H9 (cell line): ENCODE data around the gene MPHOSPH8. TPM values are rescaled to one million over a fixed set of nuclear protein-coding genes. Genes with fewer than 3 reads are reported as not detected.

Experiments
- DNase-seq: peaks from one replicate; pipeline ENCODE4 v3.0.0-alpha.2; 2017
- H2AFZ ChIP-seq: one replicate; pipeline ENCODE4 v1.6.1; 2013; ENCODE audit warnings: mild to moderate bottlenecking, low read length, control low read depth, moderate library complexity
- H2AK5ac ChIP-seq: 2 replicates; pipeline ENCODE4 v1.6.1; 2013; ENCODE audit warnings: low read length, control low read depth, mixed read lengths; ENCODE audit not compliant: insufficient read length
- H2BK120ac ChIP-seq: one replicate; pipeline ENCODE4 v1.6.1; 2013; ENCODE audit warnings: low read depth, mild to moderate bottlenecking, low read length, control low read depth, inconsistent platforms; ENCODE audit not compliant: poor library complexity, severe bottlenecking
- H2BK12ac ChIP-seq: 2 replicates; pipeline ENCODE4 v1.6.1; 2013; ENCODE audit warnings: low read length, control low read depth, mixed read lengths, low read depth; ENCODE audit not compliant: insufficient read length
- H2BK15ac ChIP-seq: 2 replicates; pipeline ENCODE4 v1.6.1; 2013; ENCODE audit warnings: low read depth, low read length, control low read depth
- H2BK20ac ChIP-seq: one replicate; pipeline ENCODE4 v1.6.1; 2013; ENCODE audit warnings: low read depth, mild to moderate bottlenecking, low read length, control low read depth, inconsistent platforms; ENCODE audit not compliant: poor library complexity, severe bottlenecking
- H2BK5ac ChIP-seq: 2 replicates; pipeline ENCODE4 v1.6.1; 2013; ENCODE audit warnings: low read length, control low read depth, mixed read lengths; ENCODE audit not compliant: insufficient read length
- H3K14ac ChIP-seq: 2 replicates; pipeline ENCODE4 v1.6.1; 2013; ENCODE audit warnings: low read length, control low read depth; ENCODE audit not compliant: insufficient read depth
- H3K18ac ChIP-seq: 2 replicates; pipeline ENCODE4 v1.6.1; 2013; ENCODE audit warnings: low read depth, mild to moderate bottlenecking, mixed read lengths, low read length, control low read depth; ENCODE audit not compliant: insufficient read length
- H3K23ac ChIP-seq: 2 replicates; pipeline ENCODE4 v1.6.1; 2013; ENCODE audit warnings: low read length, control low read depth, mixed read lengths, low read depth; ENCODE audit not compliant: insufficient read length
- H3K23me2 ChIP-seq: 2 replicates; pipeline ENCODE4 v1.6.1; 2013; ENCODE audit warnings: low read depth, mild to moderate bottlenecking, mixed read lengths, low read length, control low read depth; ENCODE audit not compliant: insufficient read length, poor library complexity, severe bottlenecking
- H3K27ac ChIP-seq: 2 replicates; pipeline ENCODE4 v1.5.1; 2013; ENCODE audit warnings: low read length, control low read depth, mixed read lengths, low read depth; ENCODE audit not compliant: insufficient read length
- H3K27me3 ChIP-seq: 2 replicates; pipeline ENCODE4 v1.6.1; 2013; ENCODE audit warnings: low read length, control low read depth, inconsistent platforms; ENCODE audit not compliant: insufficient read depth
- H3K4ac ChIP-seq: 2 replicates; pipeline ENCODE4 v1.6.1; 2013; ENCODE audit warnings: low read depth, mild to moderate bottlenecking, control low read depth, inconsistent platforms, low read length, moderate library complexity
- H3K4me1 ChIP-seq: 2 replicates; pipeline ENCODE4 v1.6.1; 2013; ENCODE audit warnings: low read length, control low read depth, inconsistent platforms; ENCODE audit not compliant: insufficient read depth
- H3K4me2 ChIP-seq: 2 replicates; pipeline ENCODE4 v1.6.1; 2013; ENCODE audit warnings: low read length, control low read depth, mixed read lengths; ENCODE audit not compliant: insufficient read length, insufficient read depth
- H3K56ac ChIP-seq: 2 replicates; pipeline ENCODE4 v1.6.1; 2013; ENCODE audit warnings: low read depth, mild to moderate bottlenecking, mixed read lengths, low read length, control low read depth; ENCODE audit not compliant: insufficient read length
- H3K79me1 ChIP-seq: 2 replicates; pipeline ENCODE4 v1.6.1; 2013; ENCODE audit warnings: low read depth, mild to moderate bottlenecking, moderate library complexity, low read length, control low read depth, inconsistent platforms; ENCODE audit not compliant: insufficient read depth, poor library complexity, severe bottlenecking
- H3K79me2 ChIP-seq: 2 replicates; pipeline ENCODE4 v1.6.1; 2013; ENCODE audit warnings: low read length, control low read depth, inconsistent platforms; ENCODE audit not compliant: insufficient read depth
- H3K9ac ChIP-seq: 2 replicates; pipeline ENCODE4 v1.6.1; 2013; ENCODE audit warnings: low read length, control low read depth, mixed read lengths; ENCODE audit not compliant: insufficient read length; ENCODE audit errors: extremely low read depth
- H3K9me3 ChIP-seq: one replicate; pipeline ENCODE4 v1.6.1; 2013; ENCODE audit warnings: low read depth, low read length, inconsistent platforms; ENCODE audit not compliant: control insufficient read depth
- H3T11ph ChIP-seq: one replicate; pipeline ENCODE4 v1.6.1; 2013; ENCODE audit warnings: mild to moderate bottlenecking, low read length, control low read depth, inconsistent platforms
- H4K20me1 ChIP-seq: one replicate; pipeline ENCODE4 v1.6.1; 2013; ENCODE audit not compliant: control insufficient read depth, insufficient read length, insufficient read depth
- H4K5ac ChIP-seq: 2 replicates; pipeline ENCODE4 v1.6.1; 2013; ENCODE audit warnings: low read depth, mild to moderate bottlenecking, mixed read lengths, low read length, control low read depth; ENCODE audit not compliant: insufficient read length
- H4K8ac ChIP-seq: replicated peaks from 2 replicates; pipeline ENCODE4 v1.6.1; 2013; ENCODE audit warnings: low read length, control low read depth, mixed read lengths, low read depth; ENCODE audit not compliant: insufficient read length
- H4K91ac ChIP-seq: 2 replicates; pipeline ENCODE4 v1.6.1; 2013; ENCODE audit warnings: low read depth, mild to moderate bottlenecking, moderate library complexity, mixed read lengths, low read length, control low read depth; ENCODE audit not compliant: insufficient read length
- H3K27ac Mint-ChIP-seq, 3 experiments: 2 replicates in 2 of 3; 3 replicates in 1 of 3; pipeline ENCODE4 v1.8.0; 2020 to 2021; ENCODE audit warnings: mixed read lengths in 3 of 3, mild to moderate bottlenecking in 1 of 3, moderate library complexity in 1 of 3
- H3K27me3 Mint-ChIP-seq: 2 replicates; pipeline ENCODE4 v1.8.0; 2021; ENCODE audit warnings: low read depth, mild to moderate bottlenecking, moderate library complexity, mixed read lengths
- H3K36me3 Mint-ChIP-seq, 3 experiments: 2 replicates in 2 of 3; 3 replicates in 1 of 3; pipeline ENCODE4 v1.8.0; 2020 to 2021; ENCODE audit warnings: low read depth in 3 of 3, mixed read lengths in 3 of 3; ENCODE audit not compliant: insufficient read depth in 1 of 3
- H3K4me1 Mint-ChIP-seq, 2 experiments: 2 replicates each; pipeline ENCODE4 v1.8.0; 2020; ENCODE audit warnings: mixed read lengths in 2 of 2
- H3K4me3 Mint-ChIP-seq, 2 experiments: 2 replicates in 1 of 2; 3 replicates in 1 of 2; pipeline ENCODE4 v1.8.0; 2020 to 2021; ENCODE audit warnings: mild to moderate bottlenecking in 2 of 2, mixed read lengths in 2 of 2, moderate library complexity in 1 of 2
- H3K9me3 Mint-ChIP-seq, 2 experiments: 2 replicates in 1 of 2; 3 replicates in 1 of 2; pipeline ENCODE4 v1.8.0; 2020; ENCODE audit warnings: mild to moderate bottlenecking in 2 of 2, mixed read lengths in 2 of 2, moderate library complexity in 1 of 2
- CTCF ChIP-seq: fragments of 200-600 bp; sonication (generic); conservative IDR thresholded peaks from 3 replicates; pipeline ENCODE4 v1.8.0; 2021; ENCODE audit warnings: antibody characterized with exemption, mild to moderate bottlenecking
- WGBS: extraction: QIAGEN DNeasy Blood & Tissue Kit; methylation state at CpG from one replicate; pipeline ENCODE4 v1.1.7; 2013; ENCODE audit warnings: missing lambda C conversion rate, low lambda C conversion rate, mixed read lengths; ENCODE audit not compliant: insufficient read length; ENCODE audit errors: extremely low coverage; 5-methylcytosine and 5-hydroxymethylcytosine counted together
- total RNA-seq: library from RNA; stranded (reverse); gene quantifications from 2 replicates; pipeline ENCODE4 v1.2.1, GENCODE V29; 2021

MPHOSPH8 gene
- total RNA-seq, 1 experiment from 2014 or later = 21.1 TPM

- no peak overlapping the region for H3K4me2 ChIP-seq
- H3K14ac ChIP-seq = no peak overlapping the region
- TF ChIP-seq CTCF = no peak
- no peaks in the 10 kb centered on the region for H3K27me3 ChIP-seq
- H2BK120ac ChIP-seq = no peak overlapping the region
- Mint-ChIP-seq H3K27me3 (no peaks in the 10 kb centered on the region), H3K27ac (peak overlapping the region in 2 of 3 experiments; percentile 41 to 44; a peak in 1 of 7 replicates), H3K4me3 (no peak overlapping the region), H3K9me3 (no peaks in the 10 kb centered on the region; a peak in 1 of 5 replicates), H3K36me3 (peaks cover 23 to 88% (median 62%) of the 10 kb centered on the region in 3 experiments), H3K4me1 (peaks cover 7 to 8% of the 10 kb centered on the region in 2 experiments)
- H3K9me3 ChIP-seq = no peaks in the 10 kb centered on the region
- H3K27ac ChIP-seq = no peak overlapping the region
- no peaks in the 10 kb centered on the region for H4K20me1 ChIP-seq
- H2AFZ ChIP-seq = no peak overlapping the region
- no peak overlapping the region for H3K23ac ChIP-seq
- H2AK5ac ChIP-seq = no peak overlapping the region
- H3K56ac ChIP-seq = no peak overlapping the region
- H3K4ac ChIP-seq = no peak overlapping the region
- no peak for DNase-seq
- no peak overlapping the region for H3K18ac ChIP-seq
- no peak overlapping the region for H2BK12ac ChIP-seq
- no peak overlapping the region for H4K91ac ChIP-seq
- H3K79me2 ChIP-seq = no peaks in the 10 kb centered on the region
- no peak overlapping the region for H2BK5ac ChIP-seq
- no peaks in the 10 kb centered on the region for H3K4me1 ChIP-seq
- H3K9ac ChIP-seq = no peak overlapping the region
- no peak overlapping the region for H4K5ac ChIP-seq
- H3K79me1 ChIP-seq = no peaks in the 10 kb centered on the region
- no peak overlapping the region for H2BK15ac ChIP-seq
- WGBS = no CpG with 5 or more reads among the region's 9 CpGs
- no peak overlapping the region for H4K8ac ChIP-seq
- no peak overlapping the region for H2BK20ac ChIP-seq
- no peaks in the 10 kb centered on the region for H3K23me2 ChIP-seq
- H3T11ph ChIP-seq = no peak overlapping the region
These were observed 35.3 kb downstream of the MPHOSPH8 start for GRCh38 chr13:19668778-19669177.
